HCT116 (cell line): ENCODE measurements around the gene PISD. TPM values are rescaled to one million over a fixed set of nuclear protein-coding genes. Genes with fewer than 3 reads are reported as not detected.

ENCODE experiments used
- ATAC-seq: fragments of 200-7000 bp; cut with Tn5 transposase; 2 replicates; pipeline ENCODE4 v1.9.1; 2020; ENCODE audit warnings: mild to moderate bottlenecking, moderate library complexity
- BruUV-seq: library from RNA; stranded (reverse); fragments of 400-500 nt; replicated peaks from 2 replicates; lab custom pipeline; 2021; lab: Mats Ljungman, UMichigan
- CTCF ChIA-PET: fragments of 300-600 bp; sonication (Branson Sonifier 250); formaldehyde crosslinking; loops from one replicate; lab custom pipeline; 2021; ENCODE audit warnings: antibody characterized with exemption; lab: Charles Lee
- POLR2A ChIA-PET: fragments of 300-600, 350-600 bp; sonication (Branson Sonifier 250); formaldehyde crosslinking; loops from one replicate; lab custom pipeline; 2021; ENCODE audit warnings: antibody characterized with exemption; lab: Charles Lee
- RAD21 ChIA-PET, 2 experiments: fragments of 300-600 bp; sonication (Branson Sonifier 250); formaldehyde crosslinking; loops; one replicate each; lab custom pipeline; 2023; ENCODE audit warnings: low total read pairs in 2 of 2; ENCODE audit not compliant: uncharacterized antibody in 2 of 2, unreplicated experiment in 2 of 2, low non-redundant PET in 1 of 2; lab: Charles Lee
- DNase-seq: peaks from one replicate; pipeline ENCODE4 v3.0.0-alpha.2; 2010; ENCODE audit warnings: low read depth, low spot score
- H2AFZ ChIP-seq: fragments of 200-600 bp; shearing (Covaris generic), sonication (generic); 2 replicates; pipeline ENCODE4 v1.6.1; 2017; ENCODE audit warnings: low read depth, mixed run types, mixed read lengths, antibody characterized with exemption, low read length; ENCODE audit not compliant: poor library complexity, severe bottlenecking
- H3K27ac ChIP-seq: 2 replicates; pipeline ENCODE4 v1.5.1; 2012; ENCODE audit warnings: low read depth, low read length
- H3K27me3 ChIP-seq: fragments of 200-600 bp; sonication (generic); 2 replicates; pipeline ENCODE4 v1.6.1; 2016; ENCODE audit warnings: mixed run types, low read length, mixed read lengths; ENCODE audit not compliant: insufficient read depth
- H3K36me3 ChIP-seq, 2 experiments: fragments of 200-500 bp in 1 of 2; fragments of 200-600 bp in 1 of 2; sonication (Bioruptor generic) in 1 of 2; sonication (generic) in 1 of 2; 2 replicates each; pipeline versions ENCODE4 v1.5.1 to v1.6.1; 2014 to 2016; ENCODE audit warnings: low read length in 2 of 2, inconsistent platforms in 1 of 2, mixed read lengths in 1 of 2, mixed run types in 1 of 2; ENCODE audit not compliant: insufficient read depth in 2 of 2, control insufficient read depth in 1 of 2
- H3K4me1 ChIP-seq, 2 experiments: fragments of 200-600 bp in 1 of 2; sonication (generic) in 1 of 2; 2 replicates each; pipeline versions ENCODE4 v1.5.1 to v1.6.1; 2012 to 2017; ENCODE audit warnings: low read length in 2 of 2, inconsistent platforms in 1 of 2, mild to moderate bottlenecking in 1 of 2, mixed read lengths in 1 of 2, mixed run types in 1 of 2, moderate library complexity in 1 of 2; ENCODE audit not compliant: insufficient read depth in 2 of 2, control insufficient read depth in 1 of 2
- H3K4me2 ChIP-seq: fragments of 200-600 bp; sonication (generic); 2 replicates; pipeline ENCODE4 v1.6.1; 2017; ENCODE audit warnings: mixed run types, low read length, mixed read lengths
- H3K4me3 ChIP-seq, 2 experiments: fragments of 200-600 bp in 1 of 2; sonication (generic) in 1 of 2; replicated peaks in 1 of 2; 2 replicates each; pipeline ENCODE4 v1.5.1; 2011 to 2016; ENCODE audit warnings: low read length in 2 of 2, control low read depth in 1 of 2, low read depth in 1 of 2, mild to moderate bottlenecking in 1 of 2, mixed read lengths in 1 of 2, mixed run types in 1 of 2
- H3K79me2 ChIP-seq: fragments of 200-600 bp; sonication (generic); 2 replicates; pipeline ENCODE4 v1.6.1; 2017; ENCODE audit warnings: mild to moderate bottlenecking, mixed run types, low read length, moderate library complexity, mixed read lengths; ENCODE audit not compliant: insufficient read depth
- H3K9ac ChIP-seq: fragments of 200-600 bp; sonication (generic); 2 replicates; pipeline ENCODE4 v1.6.1; 2016; ENCODE audit warnings: low read length, mixed read lengths
- H3K9me2 ChIP-seq: fragments of 200-600 bp; sonication (generic), shearing (Covaris generic); 2 replicates; pipeline ENCODE4 v1.6.1; 2017; ENCODE audit warnings: mixed run types, mild to moderate bottlenecking, moderate library complexity; ENCODE audit not compliant: insufficient read depth
- H3K9me3 ChIP-seq, 2 experiments: fragments of 200-500 bp in 1 of 2; fragments of 200-600 bp in 1 of 2; sonication (Bioruptor generic) in 1 of 2; sonication (generic) in 1 of 2; 2 replicates each; pipeline ENCODE4 v1.6.1; 2014 to 2017; ENCODE audit warnings: low read length in 2 of 2, mixed read lengths in 2 of 2, inconsistent platforms in 1 of 2, low read depth in 1 of 2, mild to moderate bottlenecking in 1 of 2, mixed run types in 1 of 2, moderate library complexity in 1 of 2; ENCODE audit not compliant: control insufficient read depth in 1 of 2, insufficient read depth in 1 of 2
- H4K20me1 ChIP-seq: fragments of 200-600 bp; sonication (generic), shearing (Covaris generic); 2 replicates; pipeline ENCODE4 v1.6.1; 2017; ENCODE audit warnings: mixed run types, mild to moderate bottlenecking, moderate library complexity; ENCODE audit not compliant: insufficient read depth
- ATF3 ChIP-seq: IDR thresholded peaks from 2 replicates; pipeline ENCODE4 v1.6.1; 2012
- CBX3 ChIP-seq: IDR thresholded peaks from 2 replicates; pipeline ENCODE4 v1.6.1; 2012; ENCODE audit warnings: low read depth
- CEBPB ChIP-seq: IDR thresholded peaks from 2 replicates; pipeline ENCODE4 v1.6.1; 2012; ENCODE audit warnings: low read depth
- EGR1 ChIP-seq: IDR thresholded peaks from 2 replicates; pipeline ENCODE4 v1.6.1; 2012; ENCODE audit warnings: low read depth
- EZH2phosphoT487 ChIP-seq: fragments of 200-600 bp; IDR thresholded peaks from 2 replicates; pipeline ENCODE4 v1.6.1; 2018; ENCODE audit warnings: antibody characterized with exemption, borderline replicate concordance
- FOSL1 ChIP-seq: IDR thresholded peaks from 2 replicates; pipeline ENCODE4 v1.6.1; 2012; ENCODE audit warnings: low read depth
- MAX ChIP-seq: IDR thresholded peaks from 2 replicates; pipeline ENCODE4 v1.6.1; 2012
- POLR2A ChIP-seq: IDR thresholded peaks from 2 replicates; pipeline ENCODE4 v1.7.0; 2011; ENCODE audit warnings: borderline replicate concordance; ENCODE audit not compliant: insufficient read depth, insufficient read length; ENCODE audit errors: extremely low read depth
- POLR2AphosphoS5 ChIP-seq: IDR thresholded peaks from 2 replicates; pipeline ENCODE4 v1.6.1; 2011; ENCODE audit warnings: mild to moderate bottlenecking, low read depth, low read length, moderate library complexity
- RAD21 ChIP-seq: IDR thresholded peaks from 2 replicates; pipeline ENCODE4 v1.6.1; 2012; ENCODE audit warnings: low read depth, mild to moderate bottlenecking
- REST ChIP-seq: IDR thresholded peaks from 2 replicates; pipeline ENCODE4 v1.6.1; 2012; ENCODE audit warnings: low read depth
- SP1 ChIP-seq: IDR thresholded peaks from 2 replicates; pipeline ENCODE4 v1.6.1; 2012; ENCODE audit warnings: low read depth
- TCF7L2 ChIP-seq: IDR thresholded peaks from 2 replicates; pipeline ENCODE4 v1.7.0; 2011; ENCODE audit warnings: borderline replicate concordance, inconsistent platforms; ENCODE audit not compliant: insufficient read depth, insufficient read length; ENCODE audit errors: extremely low read depth
- YY1 ChIP-seq: IDR thresholded peaks from 2 replicates; pipeline ENCODE4 v1.6.1; 2011; ENCODE audit warnings: low read length, low read depth, moderate library complexity, mild to moderate bottlenecking; ENCODE audit not compliant: insufficient replicate concordance; ENCODE audit errors: extremely low read depth
- ZBTB33 ChIP-seq: IDR thresholded peaks from 2 replicates; pipeline ENCODE4 v1.6.1; 2011; ENCODE audit warnings: mild to moderate bottlenecking, low read length, moderate library complexity; ENCODE audit not compliant: insufficient replicate concordance; ENCODE audit errors: extremely low read depth
- ZFX ChIP-seq: fragments of 450-650 bp; IDR thresholded peaks from 2 replicates; pipeline ENCODE4 v1.6.1; 2017
- intact Hi-C: fragments of 100-400 bp; cut with micrococcal nuclease; formaldehyde crosslinking; loops from 2 replicates; pipeline ENCODE4 v1.10.0; 2022
- total RNA-seq: library from RNA; stranded (reverse); gene quantifications from one replicate; pipeline ENCODE4 v1.2.1, GENCODE V29; 2021; ENCODE audit not compliant: unreplicated experiment

The PISD gene
- total RNA-seq, 1 experiment from 2014 or later = 47.1 TPM

GRCh38 chr22:31585161-31585859 lies 76.7 kb downstream of the PISD start:
- no peaks in the 10 kb centered on the region for H3K79me2 ChIP-seq
- ChIA-PET CTCF (interaction anchor here (1.2 kb wide), 1 partner anchor 24 kb away, joined by 3 read pairs; no protein-coding TSS in a partner anchor), RAD21 (no interaction called here), POLR2A (no interaction called here)
- H4K20me1 ChIP-seq = no peaks in the 10 kb centered on the region
- DNase-seq (no peak), ATAC-seq (no peak)
- TF ChIP-seq POLR2AphosphoS5 (no peak), TCF7L2 (no peak), ATF3 (no peak), EGR1 (no peak), CEBPB (no peak), SP1 (no peak), MAX (no peak), EZH2phosphoT487 (no peak), YY1 (no peak), RAD21 (no peak), ZBTB33 (no peak), REST (no peak), FOSL1 (no peak), CBX3 (no peak), POLR2A (no peak), ZFX (no peak)
- no peak overlapping the region for H3K9ac ChIP-seq
- peaks cover 16 to 21% of the 10 kb centered on the region in 2 experiments for H3K36me3 ChIP-seq
- H3K9me3 ChIP-seq = no peaks in the 10 kb centered on the region
- no peak overlapping the region for H3K4me2 ChIP-seq
- H3K4me3 ChIP-seq = no peak overlapping the region
- BruUV-seq = no TSS peak
- H3K27me3 ChIP-seq = no peaks in the 10 kb centered on the region
- H3K27ac ChIP-seq = no peak overlapping the region
- H3K4me1 ChIP-seq = no peaks in the 10 kb centered on the region
- H3K9me2 ChIP-seq = no peaks in the 10 kb centered on the region
- intact Hi-C loops = no loop called here
- H2AFZ ChIP-seq = no peak overlapping the region
